Suprapubic skin (tissue), 4 donors: Measurements from ENCODE around the gene FXYD7.

Experiments used
- CTCF ChIP-seq, 2 donors: fragments of 200-600 bp in 1 of 2; fragments of 450-650 bp in 1 of 2; sonication (generic) in 1 of 2; IDR thresholded peaks; one replicate each; pipeline ENCODE4 v1.5.1; 2016 to 2019; ENCODE audit warnings: antibody characterized with exemption in 2 of 2, mild to moderate bottlenecking in 1 of 2, moderate library complexity in 1 of 2
- EP300 ChIP-seq: sonication (generic); formaldehyde crosslinking; IDR thresholded peaks from one replicate; pipeline ENCODE4 v1.6.1; 2017; ENCODE audit warnings: antibody characterized with exemption
- POLR2A ChIP-seq, 2 donors: fragments of 450-650 bp; IDR thresholded peaks; one replicate each; pipeline ENCODE4 v1.6.1; 2017; ENCODE audit warnings: antibody characterized with exemption in 2 of 2, mild to moderate bottlenecking in 2 of 2, moderate library complexity in 2 of 2
- POLR2AphosphoS5 ChIP-seq, 3 donors: sonication (generic); formaldehyde crosslinking; IDR thresholded peaks; one replicate each; pipeline ENCODE4 v1.6.1; 2017; ENCODE audit warnings: antibody characterized with exemption in 3 of 3

DNA sequence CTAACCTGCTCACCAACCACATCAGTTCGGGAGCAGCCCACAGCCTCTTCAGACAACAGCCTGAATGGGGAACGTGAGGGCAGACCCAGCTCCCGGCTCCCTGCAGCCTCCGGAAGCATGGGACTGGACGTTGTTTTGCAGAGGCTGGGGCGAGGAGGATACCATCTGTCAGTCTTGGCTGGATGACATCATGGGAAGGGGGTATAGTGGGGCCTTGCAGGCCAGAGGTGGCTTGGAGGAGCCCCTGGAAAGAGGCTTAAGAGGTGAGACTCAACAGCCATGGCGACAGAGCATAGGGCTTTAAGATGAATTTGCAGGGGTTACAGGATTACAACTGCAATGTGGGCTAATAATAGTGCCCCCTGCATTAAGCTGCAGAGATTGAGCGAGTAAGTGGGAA, 25.9 kb upstream of the FXYD7 start:
- TF ChIP-seq EP300 (no peak), CTCF (IDR thresholded peaks at IDR 0.05) (no peak), POLR2AphosphoS5 (IDR thresholded peaks at IDR 0.05) (no peak), POLR2A (IDR thresholded peaks at IDR 0.05) (no peak)
